H9 (cell line): Measurements from ENCODE around the gene MAD1L1. TPM values are rescaled to one million over a fixed set of nuclear protein-coding genes. Genes with fewer than 3 reads are reported as not detected.
A peak's percentile ranks its signal among the peaks of the same experiment; 100 is the strongest.
"Not testable (repeated sequence)": the region's sequence is repeated elsewhere in the genome, so short reads cannot be mapped to it uniquely, and the experiment has no call there.

Experiments
- DNase-seq: peaks from one replicate; pipeline ENCODE4 v3.0.0-alpha.2; 2017
- H2AFZ ChIP-seq: one replicate; pipeline ENCODE4 v1.6.1; 2013; ENCODE audit warnings: mild to moderate bottlenecking, low read length, control low read depth, moderate library complexity
- H2AK5ac ChIP-seq: 2 replicates; pipeline ENCODE4 v1.6.1; 2013; ENCODE audit warnings: low read length, control low read depth, mixed read lengths; ENCODE audit not compliant: insufficient read length
- H2BK120ac ChIP-seq: one replicate; pipeline ENCODE4 v1.6.1; 2013; ENCODE audit warnings: low read depth, mild to moderate bottlenecking, low read length, control low read depth, inconsistent platforms; ENCODE audit not compliant: poor library complexity, severe bottlenecking
- H2BK12ac ChIP-seq: 2 replicates; pipeline ENCODE4 v1.6.1; 2013; ENCODE audit warnings: low read length, control low read depth, mixed read lengths, low read depth; ENCODE audit not compliant: insufficient read length
- H2BK15ac ChIP-seq: 2 replicates; pipeline ENCODE4 v1.6.1; 2013; ENCODE audit warnings: low read depth, low read length, control low read depth
- H2BK20ac ChIP-seq: one replicate; pipeline ENCODE4 v1.6.1; 2013; ENCODE audit warnings: low read depth, mild to moderate bottlenecking, low read length, control low read depth, inconsistent platforms; ENCODE audit not compliant: poor library complexity, severe bottlenecking
- H2BK5ac ChIP-seq: 2 replicates; pipeline ENCODE4 v1.6.1; 2013; ENCODE audit warnings: low read length, control low read depth, mixed read lengths; ENCODE audit not compliant: insufficient read length
- H3K14ac ChIP-seq: 2 replicates; pipeline ENCODE4 v1.6.1; 2013; ENCODE audit warnings: low read length, control low read depth; ENCODE audit not compliant: insufficient read depth
- H3K18ac ChIP-seq: 2 replicates; pipeline ENCODE4 v1.6.1; 2013; ENCODE audit warnings: low read depth, mild to moderate bottlenecking, mixed read lengths, low read length, control low read depth; ENCODE audit not compliant: insufficient read length
- H3K23ac ChIP-seq: 2 replicates; pipeline ENCODE4 v1.6.1; 2013; ENCODE audit warnings: low read length, control low read depth, mixed read lengths, low read depth; ENCODE audit not compliant: insufficient read length
- H3K23me2 ChIP-seq: 2 replicates; pipeline ENCODE4 v1.6.1; 2013; ENCODE audit warnings: low read depth, mild to moderate bottlenecking, mixed read lengths, low read length, control low read depth; ENCODE audit not compliant: insufficient read length, poor library complexity, severe bottlenecking
- H3K27ac ChIP-seq: 2 replicates; pipeline ENCODE4 v1.5.1; 2013; ENCODE audit warnings: low read length, control low read depth, mixed read lengths, low read depth; ENCODE audit not compliant: insufficient read length
- H3K27me3 ChIP-seq: 2 replicates; pipeline ENCODE4 v1.6.1; 2013; ENCODE audit warnings: low read length, control low read depth, inconsistent platforms; ENCODE audit not compliant: insufficient read depth
- H3K4ac ChIP-seq: 2 replicates; pipeline ENCODE4 v1.6.1; 2013; ENCODE audit warnings: low read depth, mild to moderate bottlenecking, control low read depth, inconsistent platforms, low read length, moderate library complexity
- H3K4me1 ChIP-seq: 2 replicates; pipeline ENCODE4 v1.6.1; 2013; ENCODE audit warnings: low read length, control low read depth, inconsistent platforms; ENCODE audit not compliant: insufficient read depth
- H3K4me2 ChIP-seq: 2 replicates; pipeline ENCODE4 v1.6.1; 2013; ENCODE audit warnings: low read length, control low read depth, mixed read lengths; ENCODE audit not compliant: insufficient read length, insufficient read depth
- H3K56ac ChIP-seq: 2 replicates; pipeline ENCODE4 v1.6.1; 2013; ENCODE audit warnings: low read depth, mild to moderate bottlenecking, mixed read lengths, low read length, control low read depth; ENCODE audit not compliant: insufficient read length
- H3K79me1 ChIP-seq: 2 replicates; pipeline ENCODE4 v1.6.1; 2013; ENCODE audit warnings: low read depth, mild to moderate bottlenecking, moderate library complexity, low read length, control low read depth, inconsistent platforms; ENCODE audit not compliant: insufficient read depth, poor library complexity, severe bottlenecking
- H3K79me2 ChIP-seq: 2 replicates; pipeline ENCODE4 v1.6.1; 2013; ENCODE audit warnings: low read length, control low read depth, inconsistent platforms; ENCODE audit not compliant: insufficient read depth
- H3K9ac ChIP-seq: 2 replicates; pipeline ENCODE4 v1.6.1; 2013; ENCODE audit warnings: low read length, control low read depth, mixed read lengths; ENCODE audit not compliant: insufficient read length; ENCODE audit errors: extremely low read depth
- H3K9me3 ChIP-seq: one replicate; pipeline ENCODE4 v1.6.1; 2013; ENCODE audit warnings: low read depth, low read length, inconsistent platforms; ENCODE audit not compliant: control insufficient read depth
- H3T11ph ChIP-seq: one replicate; pipeline ENCODE4 v1.6.1; 2013; ENCODE audit warnings: mild to moderate bottlenecking, low read length, control low read depth, inconsistent platforms
- H4K20me1 ChIP-seq: one replicate; pipeline ENCODE4 v1.6.1; 2013; ENCODE audit not compliant: control insufficient read depth, insufficient read length, insufficient read depth
- H4K5ac ChIP-seq: 2 replicates; pipeline ENCODE4 v1.6.1; 2013; ENCODE audit warnings: low read depth, mild to moderate bottlenecking, mixed read lengths, low read length, control low read depth; ENCODE audit not compliant: insufficient read length
- H4K8ac ChIP-seq: replicated peaks from 2 replicates; pipeline ENCODE4 v1.6.1; 2013; ENCODE audit warnings: low read length, control low read depth, mixed read lengths, low read depth; ENCODE audit not compliant: insufficient read length
- H4K91ac ChIP-seq: 2 replicates; pipeline ENCODE4 v1.6.1; 2013; ENCODE audit warnings: low read depth, mild to moderate bottlenecking, moderate library complexity, mixed read lengths, low read length, control low read depth; ENCODE audit not compliant: insufficient read length
- H3K27ac Mint-ChIP-seq, 3 experiments: 2 replicates in 2 of 3; 3 replicates in 1 of 3; pipeline ENCODE4 v1.8.0; 2020 to 2021; ENCODE audit warnings: mixed read lengths in 3 of 3, mild to moderate bottlenecking in 1 of 3, moderate library complexity in 1 of 3
- H3K27me3 Mint-ChIP-seq: 2 replicates; pipeline ENCODE4 v1.8.0; 2021; ENCODE audit warnings: low read depth, mild to moderate bottlenecking, moderate library complexity, mixed read lengths
- H3K36me3 Mint-ChIP-seq, 3 experiments: 2 replicates in 2 of 3; 3 replicates in 1 of 3; pipeline ENCODE4 v1.8.0; 2020 to 2021; ENCODE audit warnings: low read depth in 3 of 3, mixed read lengths in 3 of 3; ENCODE audit not compliant: insufficient read depth in 1 of 3
- H3K4me1 Mint-ChIP-seq, 2 experiments: 2 replicates each; pipeline ENCODE4 v1.8.0; 2020; ENCODE audit warnings: mixed read lengths in 2 of 2
- H3K4me3 Mint-ChIP-seq, 2 experiments: 2 replicates in 1 of 2; 3 replicates in 1 of 2; pipeline ENCODE4 v1.8.0; 2020 to 2021; ENCODE audit warnings: mild to moderate bottlenecking in 2 of 2, mixed read lengths in 2 of 2, moderate library complexity in 1 of 2
- H3K9me3 Mint-ChIP-seq, 2 experiments: 2 replicates in 1 of 2; 3 replicates in 1 of 2; pipeline ENCODE4 v1.8.0; 2020; ENCODE audit warnings: mild to moderate bottlenecking in 2 of 2, mixed read lengths in 2 of 2, moderate library complexity in 1 of 2
- whole genome bisulfite sequencing: extraction: QIAGEN DNeasy Blood & Tissue Kit; methylation state at CpG from one replicate; pipeline ENCODE4 v1.1.7; 2013; ENCODE audit warnings: missing lambda C conversion rate, low lambda C conversion rate, mixed read lengths; ENCODE audit not compliant: insufficient read length; ENCODE audit errors: extremely low coverage; 5-methylcytosine and 5-hydroxymethylcytosine counted together
- total RNA-seq: library from RNA; stranded (reverse); gene quantifications from 2 replicates; pipeline ENCODE4 v1.2.1, GENCODE V29; 2021
- TF ChIP-seq, protein P1 (sequence below): fragments of 200-600 bp; sonication (generic); conservative IDR thresholded peaks from 3 replicates; pipeline ENCODE4 v1.8.0; 2021; ENCODE audit warnings: antibody characterized with exemption, mild to moderate bottlenecking

MAD1L1 gene
- total RNA-seq, 1 experiment from 2014 or later = 39.0 TPM

DNA sequence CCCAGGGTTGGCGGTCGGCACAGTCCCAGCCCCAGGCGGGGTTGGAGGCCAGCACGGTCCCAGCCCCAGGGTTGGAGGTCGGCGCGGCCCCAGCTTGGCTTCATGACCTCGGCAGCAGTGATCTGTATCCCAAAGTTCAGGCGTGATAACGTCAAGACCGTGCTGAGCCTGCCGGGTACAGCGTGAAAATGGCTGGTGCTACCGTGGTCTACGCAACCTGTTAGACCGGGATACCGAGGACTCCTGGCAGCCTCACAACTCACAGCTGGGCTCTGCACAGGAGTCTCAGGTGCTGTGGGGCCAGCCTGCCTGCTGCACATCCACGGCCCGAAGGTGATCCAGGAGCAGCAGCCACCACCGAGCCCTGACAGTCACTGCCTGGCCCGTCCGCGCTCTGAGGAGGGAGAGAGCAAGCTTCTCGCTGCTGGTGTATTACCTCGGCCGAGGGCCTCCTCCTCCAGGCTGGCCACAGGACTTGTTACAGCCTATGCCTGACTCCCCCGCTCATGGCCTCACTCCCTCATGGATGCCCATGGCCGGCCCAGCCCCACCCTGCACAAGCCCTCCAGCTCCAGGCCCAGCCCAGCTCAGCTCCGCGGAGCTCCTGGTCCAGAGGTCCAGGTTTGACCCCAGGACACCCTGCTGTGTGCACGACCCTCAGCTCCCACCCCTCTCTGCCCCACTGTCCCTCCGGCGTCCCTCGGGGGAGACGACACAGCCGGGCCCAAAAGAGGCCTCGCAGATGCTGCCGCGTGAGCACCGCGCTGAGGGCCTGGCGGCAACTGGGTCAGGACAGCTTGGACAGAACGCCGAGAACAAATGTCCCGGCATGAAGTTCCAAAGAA lies 406.6 kb downstream of the MAD1L1 start:
- no peak overlapping the region for H3K27ac Mint-ChIP-seq
- H3K4me3 Mint-ChIP-seq = no peak overlapping the region
- H3K23me2 ChIP-seq = no peaks in the 10 kb centered on the region
- DNase-seq = peak; percentile 25
- no peaks in the 10 kb centered on the region for H3K27me3 ChIP-seq
- H2AK5ac ChIP-seq = no peak overlapping the region
- no peak overlapping the region for H3K18ac ChIP-seq
- H4K91ac ChIP-seq = no peak overlapping the region
- H4K20me1 ChIP-seq = no peaks in the 10 kb centered on the region
- no peak overlapping the region for H3K4ac ChIP-seq
- no peaks in the 10 kb centered on the region for H3K4me1 ChIP-seq
- H3K56ac ChIP-seq = no peak overlapping the region
- H2BK12ac ChIP-seq = no peak overlapping the region
- H3K23ac ChIP-seq = no peak overlapping the region
- no peak overlapping the region for H3K4me2 ChIP-seq
- H3K36me3 Mint-ChIP-seq = peaks cover 5 to 10% (median 6%) of the 10 kb centered on the region in 3 experiments; a peak in 5 of 7 replicates
- H3T11ph ChIP-seq = no peak overlapping the region
- no CpG with 5 or more reads among the region's 45 CpGs for WGBS
- H3K27me3 Mint-ChIP-seq = no peaks in the 10 kb centered on the region
- H2BK20ac ChIP-seq = no peak overlapping the region
- H3K9me3 Mint-ChIP-seq = peaks cover 10% of the 10 kb centered on the region in 2 experiments; a peak in 4 of 5 replicates
- no peak overlapping the region for H2BK120ac ChIP-seq
- TF ChIP-seq, protein P1, sequence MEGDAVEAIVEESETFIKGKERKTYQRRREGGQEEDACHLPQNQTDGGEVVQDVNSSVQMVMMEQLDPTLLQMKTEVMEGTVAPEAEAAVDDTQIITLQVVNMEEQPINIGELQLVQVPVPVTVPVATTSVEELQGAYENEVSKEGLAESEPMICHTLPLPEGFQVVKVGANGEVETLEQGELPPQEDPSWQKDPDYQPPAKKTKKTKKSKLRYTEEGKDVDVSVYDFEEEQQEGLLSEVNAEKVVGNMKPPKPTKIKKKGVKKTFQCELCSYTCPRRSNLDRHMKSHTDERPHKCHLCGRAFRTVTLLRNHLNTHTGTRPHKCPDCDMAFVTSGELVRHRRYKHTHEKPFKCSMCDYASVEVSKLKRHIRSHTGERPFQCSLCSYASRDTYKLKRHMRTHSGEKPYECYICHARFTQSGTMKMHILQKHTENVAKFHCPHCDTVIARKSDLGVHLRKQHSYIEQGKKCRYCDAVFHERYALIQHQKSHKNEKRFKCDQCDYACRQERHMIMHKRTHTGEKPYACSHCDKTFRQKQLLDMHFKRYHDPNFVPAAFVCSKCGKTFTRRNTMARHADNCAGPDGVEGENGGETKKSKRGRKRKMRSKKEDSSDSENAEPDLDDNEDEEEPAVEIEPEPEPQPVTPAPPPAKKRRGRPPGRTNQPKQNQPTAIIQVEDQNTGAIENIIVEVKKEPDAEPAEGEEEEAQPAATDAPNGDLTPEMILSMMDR = no peak
- H3K4me1 Mint-ChIP-seq = peaks cover 0 to 6% of the 10 kb centered on the region in 2 experiments; a peak in 2 of 4 replicates
- no peak overlapping the region for H3K9ac ChIP-seq
- H4K5ac ChIP-seq = no peak overlapping the region
- no peaks in the 10 kb centered on the region for H3K79me1 ChIP-seq
- H2BK5ac ChIP-seq = no peak overlapping the region
- H3K79me2 ChIP-seq = no peaks in the 10 kb centered on the region
- H3K14ac ChIP-seq = no peak overlapping the region
- no peak overlapping the region for H2AFZ ChIP-seq
- H2BK15ac ChIP-seq = no peak overlapping the region
- no peaks in the 10 kb centered on the region for H3K9me3 ChIP-seq
- H4K8ac ChIP-seq = no peak overlapping the region
- H3K27ac ChIP-seq = no peak overlapping the region

GRCh38 chr7:1825647-1825896 lies 407.2 kb downstream of the MAD1L1 start:
- H3K18ac ChIP-seq, H3K4me3 Mint-ChIP-seq, H3K27me3 Mint-ChIP-seq, H3T11ph ChIP-seq, H3K9ac ChIP-seq, H3K14ac ChIP-seq, H3K23me2 ChIP-seq, H2BK120ac ChIP-seq, H3K9me3 Mint-ChIP-seq, H2AFZ ChIP-seq, H3K56ac ChIP-seq, H3K4me1 ChIP-seq, H2BK5ac ChIP-seq, H4K91ac ChIP-seq, H3K27me3 ChIP-seq, H4K5ac ChIP-seq, DNase-seq, H3K27ac ChIP-seq, H3K79me2 ChIP-seq, H3K79me1 ChIP-seq, H2BK12ac ChIP-seq, H3K27ac Mint-ChIP-seq, H3K4me2 ChIP-seq, H2BK20ac ChIP-seq, H3K9me3 ChIP-seq, H3K4ac ChIP-seq, H3K4me1 Mint-ChIP-seq, H4K20me1 ChIP-seq, H2AK5ac ChIP-seq, H3K23ac ChIP-seq, H4K8ac ChIP-seq, H2BK15ac ChIP-seq: not testable (repeated sequence)
- no CpG with 5 or more reads among the region's 4 CpGs for WGBS
- peaks cover 5 to 10% (median 5%) of the 10 kb centered on the region in 3 experiments; a peak in 5 of 7 replicates for H3K36me3 Mint-ChIP-seq
